ENCODE measurements around the gene LRP6.

GRCh38 chr12:12254553-12254952 lies 12.3 kb downstream of the LRP6 start:
- TF ChIP-seq CTCF (IDR thresholded peaks at IDR 0.05): no peak
- no peak for TF ChIP-seq POLR2A (IDR thresholded peaks at IDR 0.05)
